ENCODE measurements around the gene QRICH2. TPM values are rescaled to one million over a fixed set of nuclear protein-coding genes. Genes with fewer than 3 reads are reported as not detected.

Gene QRICH2
- total and polyA plus RNA-seq, 9 of the 15 experiments (the other 6 are each of a cell fraction or from before 2014, with no cell fraction given), result 0.03 to 1.6 (median 0.81) TPM

DNA sequence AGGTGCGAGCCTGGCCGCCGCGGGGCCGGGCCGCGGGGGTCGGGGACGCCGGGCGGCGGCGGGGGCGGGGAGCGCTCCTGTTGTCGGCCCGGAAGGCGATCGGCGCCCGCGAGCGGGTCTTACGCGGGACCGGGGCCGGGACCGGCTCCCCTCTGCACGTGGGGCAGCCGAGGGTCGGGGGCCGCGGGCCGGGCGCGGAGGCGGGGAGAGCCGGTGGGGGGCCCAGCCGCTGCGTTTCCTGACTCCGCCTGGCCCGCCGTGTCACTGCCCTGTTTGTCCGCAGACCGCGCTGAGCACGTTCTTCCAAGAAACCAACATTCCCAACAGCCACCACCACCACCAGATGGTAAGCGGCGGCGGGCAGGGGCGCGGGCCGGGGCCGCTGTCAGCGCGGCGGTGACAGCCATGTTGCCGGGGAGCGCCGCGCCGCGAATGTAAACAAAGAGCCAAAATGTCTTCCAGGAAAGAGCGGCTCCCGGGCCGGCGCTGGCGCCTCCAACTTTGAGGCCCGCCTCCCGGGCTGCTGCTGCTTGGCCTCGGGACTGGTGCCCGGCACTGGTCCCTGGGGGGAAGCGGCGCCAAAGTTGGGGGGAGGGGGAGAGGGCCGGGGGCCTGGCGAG is 42.3 kb downstream of the QRICH2 start (continued):
- TF ChIP-seq HDAC1 (IDR thresholded peaks at IDR 0.05), result peak in 1 of 2 experiments; percentile 64; a peak in 2 of 4 replicates
- TF ChIP-seq ZNF140 (CRISPR knock-in tag; IDR thresholded peaks at IDR 0.05), result no peak
- no peak for TF ChIP-seq TRIM24 (IDR thresholded peaks at IDR 0.05)
- 0 out of 2 replicates have a peak, but pooled peaks have one; percentile 11 for TF ChIP-seq KDM2B (CRISPR knock-in tag; IDR thresholded peaks at IDR 0.05)
- no peak for TF ChIP-seq JUN (IDR thresholded peaks at IDR 0.05; ENCODE audit: borderline replicate concordance, low read depth, low read length)
- no peak for TF ChIP-seq JUN (CRISPR knock-in tag; IDR thresholded peaks at IDR 0.05; ENCODE audit: borderline replicate concordance)
- TF ChIP-seq, protein P1, sequence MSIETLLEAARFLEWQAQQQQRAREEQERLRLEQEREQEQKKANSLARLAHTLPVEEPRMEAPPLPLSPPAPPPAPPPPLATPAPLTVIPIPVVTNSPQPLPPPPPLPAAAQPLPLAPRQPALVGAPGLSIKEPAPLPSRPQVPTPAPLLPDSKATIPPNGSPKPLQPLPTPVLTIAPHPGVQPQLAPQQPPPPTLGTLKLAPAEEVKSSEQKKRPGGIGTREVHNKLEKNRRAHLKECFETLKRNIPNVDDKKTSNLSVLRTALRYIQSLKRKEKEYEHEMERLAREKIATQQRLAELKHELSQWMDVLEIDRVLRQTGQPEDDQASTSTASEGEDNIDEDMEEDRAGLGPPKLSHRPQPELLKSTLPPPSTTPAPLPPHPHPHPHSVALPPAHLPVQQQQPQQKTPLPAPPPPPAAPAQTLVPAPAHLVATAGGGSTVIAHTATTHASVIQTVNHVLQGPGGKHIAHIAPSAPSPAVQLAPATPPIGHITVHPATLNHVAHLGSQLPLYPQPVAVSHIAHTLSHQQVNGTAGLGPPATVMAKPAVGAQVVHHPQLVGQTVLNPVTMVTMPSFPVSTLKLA (conservative IDR thresholded peaks at IDR 0.05), result peak; percentile 91 to 95
- no peak for TF ChIP-seq NFRKB (IDR thresholded peaks at IDR 0.05; ENCODE audit: low read depth)
- no peak for TF ChIP-seq SRSF9 (IDR thresholded peaks at IDR 0.05; ENCODE audit: borderline replicate concordance, low read depth, low read length)
- TF ChIP-seq, protein P2, sequence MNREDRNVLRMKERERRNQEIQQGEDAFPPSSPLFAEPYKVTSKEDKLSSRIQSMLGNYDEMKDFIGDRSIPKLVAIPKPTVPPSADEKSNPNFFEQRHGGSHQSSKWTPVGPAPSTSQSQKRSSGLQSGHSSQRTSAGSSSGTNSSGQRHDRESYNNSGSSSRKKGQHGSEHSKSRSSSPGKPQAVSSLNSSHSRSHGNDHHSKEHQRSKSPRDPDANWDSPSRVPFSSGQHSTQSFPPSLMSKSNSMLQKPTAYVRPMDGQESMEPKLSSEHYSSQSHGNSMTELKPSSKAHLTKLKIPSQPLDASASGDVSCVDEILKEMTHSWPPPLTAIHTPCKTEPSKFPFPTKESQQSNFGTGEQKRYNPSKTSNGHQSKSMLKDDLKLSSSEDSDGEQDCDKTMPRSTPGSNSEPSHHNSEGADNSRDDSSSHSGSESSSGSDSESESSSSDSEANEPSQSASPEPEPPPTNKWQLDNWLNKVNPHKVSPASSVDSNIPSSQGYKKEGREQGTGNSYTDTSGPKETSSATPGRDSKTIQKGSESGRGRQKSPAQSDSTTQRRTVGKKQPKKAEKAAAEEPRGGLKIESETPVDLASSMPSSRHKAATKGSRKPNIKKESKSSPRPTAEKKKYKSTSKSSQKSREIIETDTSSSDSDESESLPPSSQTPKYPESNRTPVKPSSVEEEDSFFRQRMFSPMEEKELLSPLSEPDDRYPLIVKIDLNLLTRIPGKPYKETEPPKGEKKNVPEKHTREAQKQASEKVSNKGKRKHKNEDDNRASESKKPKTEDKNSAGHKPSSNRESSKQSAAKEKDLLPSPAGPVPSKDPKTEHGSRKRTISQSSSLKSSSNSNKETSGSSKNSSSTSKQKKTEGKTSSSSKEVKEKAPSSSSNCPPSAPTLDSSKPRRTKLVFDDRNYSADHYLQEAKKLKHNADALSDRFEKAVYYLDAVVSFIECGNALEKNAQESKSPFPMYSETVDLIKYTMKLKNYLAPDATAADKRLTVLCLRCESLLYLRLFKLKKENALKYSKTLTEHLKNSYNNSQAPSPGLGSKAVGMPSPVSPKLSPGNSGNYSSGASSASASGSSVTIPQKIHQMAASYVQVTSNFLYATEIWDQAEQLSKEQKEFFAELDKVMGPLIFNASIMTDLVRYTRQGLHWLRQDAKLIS (CRISPR knock-in tag; IDR thresholded peaks at IDR 0.05), result 0 out of 2 replicates have a peak, but pooled peaks have one; percentile 6
- no peak for TF ChIP-seq TAF15 (IDR thresholded peaks at IDR 0.05; ENCODE audit: low read depth, low read length)
- peak in 1 of 2 experiments; percentile 38; a peak in 2 of 4 replicates for TF ChIP-seq NONO (IDR thresholded peaks at IDR 0.05; ENCODE audit: low read depth in 2 of 2, low read length in 1 of 2)
- TF ChIP-seq, protein P3, sequence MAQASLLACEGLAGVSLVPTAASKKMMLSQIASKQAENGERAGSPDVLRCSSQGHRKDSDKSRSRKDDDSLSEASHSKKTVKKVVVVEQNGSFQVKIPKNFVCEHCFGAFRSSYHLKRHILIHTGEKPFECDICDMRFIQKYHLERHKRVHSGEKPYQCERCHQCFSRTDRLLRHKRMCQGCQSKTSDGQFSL (CRISPR knock-in tag; IDR thresholded peaks at IDR 0.05), result no peak
- TF ChIP-seq, protein P3 (tag; IDR thresholded peaks at IDR 0.05), result no peak
- TF ChIP-seq CREB1 (IDR thresholded peaks at IDR 0.05), result no peak
- peak; percentile 20; the same call in 1 of the 2 replicates for TF ChIP-seq CREB1 (CRISPR knock-in tag; IDR thresholded peaks at IDR 0.05)
- TF ChIP-seq, protein P4, sequence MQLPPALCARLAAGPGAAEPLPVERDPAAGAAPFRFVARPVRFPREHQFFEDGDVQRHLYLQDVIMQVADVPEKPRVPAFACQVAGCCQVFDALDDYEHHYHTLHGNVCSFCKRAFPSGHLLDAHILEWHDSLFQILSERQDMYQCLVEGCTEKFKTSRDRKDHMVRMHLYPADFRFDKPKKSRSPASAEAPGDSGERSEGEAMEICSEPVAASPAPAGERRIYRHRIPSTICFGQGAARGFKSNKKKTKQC (CRISPR knock-in tag; IDR thresholded peaks at IDR 0.05), result peak; percentile 53; the same call in 1 of the 2 replicates
- TF ChIP-seq, protein P5, sequence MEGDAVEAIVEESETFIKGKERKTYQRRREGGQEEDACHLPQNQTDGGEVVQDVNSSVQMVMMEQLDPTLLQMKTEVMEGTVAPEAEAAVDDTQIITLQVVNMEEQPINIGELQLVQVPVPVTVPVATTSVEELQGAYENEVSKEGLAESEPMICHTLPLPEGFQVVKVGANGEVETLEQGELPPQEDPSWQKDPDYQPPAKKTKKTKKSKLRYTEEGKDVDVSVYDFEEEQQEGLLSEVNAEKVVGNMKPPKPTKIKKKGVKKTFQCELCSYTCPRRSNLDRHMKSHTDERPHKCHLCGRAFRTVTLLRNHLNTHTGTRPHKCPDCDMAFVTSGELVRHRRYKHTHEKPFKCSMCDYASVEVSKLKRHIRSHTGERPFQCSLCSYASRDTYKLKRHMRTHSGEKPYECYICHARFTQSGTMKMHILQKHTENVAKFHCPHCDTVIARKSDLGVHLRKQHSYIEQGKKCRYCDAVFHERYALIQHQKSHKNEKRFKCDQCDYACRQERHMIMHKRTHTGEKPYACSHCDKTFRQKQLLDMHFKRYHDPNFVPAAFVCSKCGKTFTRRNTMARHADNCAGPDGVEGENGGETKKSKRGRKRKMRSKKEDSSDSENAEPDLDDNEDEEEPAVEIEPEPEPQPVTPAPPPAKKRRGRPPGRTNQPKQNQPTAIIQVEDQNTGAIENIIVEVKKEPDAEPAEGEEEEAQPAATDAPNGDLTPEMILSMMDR (IDR thresholded peaks at IDR 0.05 in 2 of 3, conservative IDR thresholded peaks at IDR 0.05 in 1 of 3; ENCODE audit: insufficient read depth in 2 of 3, low read depth in 1 of 3, low read length in 3 of 3), result no peak
- TF ChIP-seq NR1H2 (CRISPR knock-in tag; IDR thresholded peaks at IDR 0.05), result no peak

Data from K562 (cell line).